NB4 (cell line): ENCODE measurements around the gene ADAMTS12.

ENCODE experiments used
- MYC ChIP-seq: IDR thresholded peaks from 2 replicates; pipeline ENCODE4 v1.6.1; 2011; ENCODE audit warnings: low read depth, low read length
- TF ChIP-seq, protein P1 (sequence below): IDR thresholded peaks from one replicate; pipeline ENCODE4 v1.5.1; 2012; ENCODE audit warnings: low read depth, low read length

DNA sequence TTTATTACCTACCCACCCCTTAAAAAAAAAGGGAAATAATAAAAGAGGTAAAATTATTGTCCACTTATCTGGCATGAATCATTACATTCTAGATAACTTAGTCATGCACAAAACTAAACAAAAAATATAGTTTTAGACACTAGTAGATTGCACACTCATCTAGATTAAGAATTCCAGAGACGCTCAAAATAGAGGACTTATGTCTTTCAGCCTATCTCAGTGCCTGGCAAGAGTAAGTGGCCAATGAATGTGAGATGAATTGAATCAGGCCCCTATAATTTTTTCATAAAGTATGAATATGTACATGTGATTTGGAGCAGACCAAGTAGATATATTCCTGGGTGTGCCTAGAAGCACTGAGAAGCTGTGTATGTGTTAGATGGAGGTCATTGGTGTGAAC lies 42.4 kb upstream of the ADAMTS12 start:
- TF ChIP-seq MYC: no peak
- TF ChIP-seq, protein P1, sequence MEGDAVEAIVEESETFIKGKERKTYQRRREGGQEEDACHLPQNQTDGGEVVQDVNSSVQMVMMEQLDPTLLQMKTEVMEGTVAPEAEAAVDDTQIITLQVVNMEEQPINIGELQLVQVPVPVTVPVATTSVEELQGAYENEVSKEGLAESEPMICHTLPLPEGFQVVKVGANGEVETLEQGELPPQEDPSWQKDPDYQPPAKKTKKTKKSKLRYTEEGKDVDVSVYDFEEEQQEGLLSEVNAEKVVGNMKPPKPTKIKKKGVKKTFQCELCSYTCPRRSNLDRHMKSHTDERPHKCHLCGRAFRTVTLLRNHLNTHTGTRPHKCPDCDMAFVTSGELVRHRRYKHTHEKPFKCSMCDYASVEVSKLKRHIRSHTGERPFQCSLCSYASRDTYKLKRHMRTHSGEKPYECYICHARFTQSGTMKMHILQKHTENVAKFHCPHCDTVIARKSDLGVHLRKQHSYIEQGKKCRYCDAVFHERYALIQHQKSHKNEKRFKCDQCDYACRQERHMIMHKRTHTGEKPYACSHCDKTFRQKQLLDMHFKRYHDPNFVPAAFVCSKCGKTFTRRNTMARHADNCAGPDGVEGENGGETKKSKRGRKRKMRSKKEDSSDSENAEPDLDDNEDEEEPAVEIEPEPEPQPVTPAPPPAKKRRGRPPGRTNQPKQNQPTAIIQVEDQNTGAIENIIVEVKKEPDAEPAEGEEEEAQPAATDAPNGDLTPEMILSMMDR: no peak
